ENCODE results near the gene CARD14.

CARD14 gene

DNA sequence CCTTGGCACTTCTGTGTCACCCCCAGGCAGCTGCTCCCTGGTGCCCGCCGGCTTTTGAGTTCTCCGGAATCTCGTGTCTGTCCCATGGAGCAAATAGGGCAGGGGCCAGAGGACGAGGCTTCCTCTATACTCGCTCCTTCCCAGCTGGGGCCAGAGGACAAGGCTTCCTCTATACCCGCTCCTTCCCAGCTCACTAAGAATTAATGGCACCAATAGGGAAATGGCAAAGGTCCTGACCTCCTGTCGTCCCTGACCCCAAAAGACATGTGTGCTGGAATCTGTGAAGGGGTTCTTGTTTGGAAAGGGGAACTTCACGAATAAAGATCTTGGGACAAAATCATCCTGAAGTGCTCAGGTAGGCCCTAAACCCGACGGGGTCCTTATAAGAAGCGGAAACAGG is 42.7 kb downstream of the CARD14 start:
- DNase-seq (ENCODE audit: low spot score), result no peak

GRCh38 chr17:80212962-80213642 is 43.3 kb downstream of the CARD14 start:
- DNase-seq (ENCODE audit: low spot score), result no peak

DNA sequence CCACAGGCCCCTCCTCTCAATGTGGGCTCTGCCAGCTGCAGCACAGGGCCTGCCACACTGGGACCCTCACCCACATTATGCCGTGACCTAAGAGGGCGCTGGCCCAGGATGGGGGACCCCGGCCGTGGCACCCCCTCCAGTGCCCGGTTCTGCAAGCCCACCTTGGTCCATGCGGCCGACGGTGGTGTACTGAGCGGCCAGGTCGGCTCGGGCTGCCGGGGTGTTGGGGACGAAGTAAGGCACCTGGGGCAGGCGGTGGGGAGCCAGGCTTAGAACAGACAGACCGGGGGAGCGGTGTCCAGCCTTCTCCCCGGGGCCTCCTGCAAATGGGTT is 43.8 kb downstream of the CARD14 start:
- DNase-seq (ENCODE audit: low spot score), result no peak

- no peak for DNase-seq (ENCODE audit: low spot score)
Observed at GRCh38 chr17:80214012-80214877, 44.4 kb downstream of the CARD14 start.

GRCh38 chr17:80214878-80215210 is 45.0 kb downstream of the CARD14 start:
- no peak for DNase-seq (ENCODE audit: low spot score)

- DNase-seq (ENCODE audit: low spot score), result no peak
Observed at GRCh38 chr17:80216473-80217456, 46.9 kb downstream of the CARD14 start.

GRCh38 chr17:80217703-80218362 is 48.0 kb downstream of the CARD14 start:
- no peak for DNase-seq (ENCODE audit: low spot score)

GRCh38 chr17:80218391-80218790 is 48.6 kb downstream of the CARD14 start:
- DNase-seq (ENCODE audit: low spot score), result no peak

DNA sequence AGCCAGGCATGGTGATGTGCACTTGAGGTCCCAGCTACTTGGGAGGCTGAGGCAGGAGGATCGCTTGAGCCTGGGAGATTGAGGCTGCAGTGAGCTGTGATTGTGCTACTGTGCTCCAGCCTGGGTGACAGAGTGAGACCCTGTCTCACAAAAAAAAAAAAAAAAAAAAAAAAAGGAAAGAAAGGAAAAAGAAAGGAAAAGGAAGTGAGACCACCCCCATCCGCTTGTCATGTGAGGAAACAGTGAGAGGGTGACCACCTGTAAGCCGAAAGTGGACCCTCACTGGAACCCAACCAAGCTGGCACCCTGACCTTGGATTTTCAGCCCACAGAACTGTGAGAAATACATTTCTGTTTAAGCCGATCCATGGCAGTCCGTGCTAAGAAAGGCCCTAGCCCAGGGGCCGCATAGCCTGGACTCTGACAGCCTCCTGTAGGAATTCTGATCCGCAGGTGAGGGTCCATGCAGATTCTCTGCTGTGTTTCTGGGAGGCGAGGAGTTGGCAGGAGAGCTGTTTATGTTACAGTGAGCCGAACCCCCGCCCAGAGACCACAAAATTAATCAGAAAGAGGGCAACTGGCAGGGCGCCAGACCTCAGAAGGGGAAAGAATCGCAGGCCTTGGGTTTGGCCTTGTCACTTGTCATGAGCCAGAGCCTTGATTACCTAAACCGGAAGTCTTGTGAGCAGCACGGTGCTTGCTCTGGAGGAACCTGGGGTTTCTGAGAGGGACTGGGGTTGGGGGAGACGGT is 49.4 kb downstream of the CARD14 start:
- DNase-seq (ENCODE audit: low spot score), result peak; percentile 84

- DNase-seq (ENCODE audit: low spot score), result no peak
Observed at GRCh38 chr17:80219763-80220053, 49.9 kb downstream of the CARD14 start.

- DNase-seq (ENCODE audit: low spot score), result peak; percentile 80
Observed at GRCh38 chr17:80220054-80220735, 50.4 kb downstream of the CARD14 start, which contains the start of the genes SGSH and SLC26A11. SGSH (minus strand) TSS chr17:80220333; CDS start chr17:80220313, 20 bp downstream. SLC26A11 (plus strand) TSS chr17:80220427; CDS start chr17:80221561, 1,134 bp downstream.

DNA sequence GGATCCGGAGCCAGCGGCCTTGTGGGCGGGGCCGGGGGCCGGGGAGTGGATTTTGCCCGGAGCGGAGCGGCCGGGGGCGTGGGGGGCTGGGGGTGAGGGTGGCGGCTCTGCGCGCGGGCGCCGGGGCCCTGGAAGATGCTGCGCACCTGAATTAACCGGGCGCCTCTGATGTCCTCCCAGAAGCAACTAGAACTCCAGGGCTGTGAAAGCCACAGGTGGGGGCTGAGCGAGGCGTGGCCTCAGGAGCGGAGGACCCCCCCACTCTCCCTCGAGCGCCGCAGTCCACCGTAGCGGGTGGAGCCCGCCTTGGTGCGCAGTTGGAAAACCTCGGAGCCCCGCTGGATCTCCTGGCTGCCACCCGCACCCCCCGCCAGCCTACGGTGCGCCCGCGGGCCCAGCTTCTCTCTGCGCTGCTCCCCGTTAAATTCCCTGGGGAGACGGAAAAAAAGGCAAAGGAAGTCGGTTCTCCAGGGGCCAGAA is 50.9 kb downstream of the CARD14 start:
- DNase-seq (ENCODE audit: low spot score), result peak; percentile 12

GRCh38 chr17:80221351-80222105 is 51.7 kb downstream of the CARD14 start:
- DNase-seq (ENCODE audit: low spot score), result no peak

DNA sequence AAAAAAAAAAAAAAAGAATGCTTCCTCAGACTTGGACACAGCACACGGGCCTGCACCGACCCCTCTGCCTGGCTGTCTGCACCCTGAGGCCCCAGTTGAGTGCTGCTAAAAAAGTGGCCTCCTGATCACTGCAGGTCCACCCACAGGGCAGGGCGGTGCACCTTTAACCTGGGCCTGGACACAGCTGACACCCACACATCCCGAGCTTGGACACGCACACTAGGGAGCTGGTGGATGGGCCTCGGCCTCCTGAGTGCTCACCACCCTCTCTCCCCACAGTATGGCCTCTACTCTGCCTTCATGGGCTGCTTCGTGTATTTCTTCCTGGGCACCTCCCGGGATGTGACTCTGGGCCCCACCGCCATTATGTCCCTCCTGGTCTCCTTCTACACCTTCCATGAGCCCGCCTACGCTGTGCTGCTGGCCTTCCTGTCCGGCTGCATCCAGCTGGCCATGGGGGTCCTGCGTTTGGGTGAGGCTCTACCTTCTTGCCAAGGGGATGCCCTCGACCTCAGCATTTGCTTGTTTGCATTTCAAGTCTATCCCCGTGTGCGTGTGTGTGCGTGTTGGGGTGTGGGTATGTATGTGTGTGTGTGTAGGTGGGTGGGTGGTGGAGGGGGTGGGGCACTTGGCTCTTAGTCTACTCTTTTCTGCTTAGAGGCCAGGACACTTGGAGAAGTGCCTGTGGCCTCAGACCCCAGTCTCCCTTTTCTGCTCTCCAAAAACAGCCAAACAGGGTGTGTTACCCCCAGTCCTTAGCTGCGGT is 52.7 kb downstream of the CARD14 start:
- DNase-seq (ENCODE audit: low spot score), result no peak

DNA sequence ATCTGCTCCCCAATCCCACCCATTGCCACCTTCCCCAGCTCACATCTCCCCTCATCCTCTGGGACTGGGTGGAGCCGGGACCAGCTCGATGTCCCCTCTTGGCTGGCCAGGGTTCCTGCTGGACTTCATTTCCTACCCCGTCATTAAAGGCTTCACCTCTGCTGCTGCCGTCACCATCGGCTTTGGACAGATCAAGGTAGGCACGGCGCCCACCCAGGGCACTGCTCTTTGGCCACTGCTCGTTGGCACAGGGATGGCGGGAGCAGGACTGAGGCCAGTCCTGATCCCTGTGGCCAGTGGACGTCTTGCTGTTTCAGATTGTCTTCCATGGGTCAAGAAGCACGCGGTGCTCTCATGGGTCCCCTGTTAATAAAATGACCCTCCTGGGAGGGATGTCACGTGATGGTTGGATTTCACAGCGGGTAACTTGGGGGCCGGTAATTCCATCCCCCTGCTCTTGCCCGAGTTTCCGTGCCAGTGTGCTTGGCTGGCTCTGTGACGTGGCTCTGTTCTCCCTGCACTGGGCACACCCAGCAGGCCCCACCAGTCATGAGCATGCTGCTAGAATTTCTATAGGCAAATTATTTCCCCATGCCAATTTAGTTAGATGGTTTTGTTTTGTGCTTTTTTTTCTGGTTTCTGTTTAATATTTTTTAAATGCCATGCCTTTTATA is 53.4 kb downstream of the CARD14 start:
- no peak for DNase-seq (ENCODE audit: low spot score)

- no peak for DNase-seq (ENCODE audit: low spot score)
Observed at GRCh38 chr17:80223838-80224497, 54.1 kb downstream of the CARD14 start.

- no peak for DNase-seq (ENCODE audit: low spot score)
Observed at GRCh38 chr17:80224683-80225082, 54.9 kb downstream of the CARD14 start.

GRCh38 chr17:80225230-80225629 is 55.4 kb downstream of the CARD14 start:
- DNase-seq (ENCODE audit: low spot score), result no peak

Measured in RKO (cell line).